ENCODE data around the gene RBM23.
"Not testable (repeated sequence)": the region's sequence is repeated elsewhere in the genome, so short reads cannot be mapped to it uniquely, and the experiment has no call there.

The RBM23 gene

GRCh38 chr14:22861651-22862050 lies 57.3 kb downstream of the RBM23 start:
- DNase-seq, result no peak

- not testable (repeated sequence) for DNase-seq
Measured at GRCh38 chr14:22860377-22860776, 58.6 kb downstream of the RBM23 start.

- no peak for DNase-seq
Measured at GRCh38 chr14:22856428-22856827, 62.5 kb downstream of the RBM23 start.

GRCh38 chr14:22854963-22855724 lies 63.8 kb downstream of the RBM23 start:
- no peak for DNase-seq

GRCh38 chr14:22854296-22854695 lies 64.7 kb downstream of the RBM23 start:
- not testable (repeated sequence) for DNase-seq

- peak; percentile 82 for DNase-seq
Measured at GRCh38 chr14:22852940-22853767, 65.8 kb downstream of the RBM23 start.

- no peak for DNase-seq
Measured at GRCh38 chr14:22852599-22852939, 66.4 kb downstream of the RBM23 start.

GRCh38 chr14:22852178-22852577 lies 66.8 kb downstream of the RBM23 start:
- DNase-seq, result not testable (repeated sequence)

- DNase-seq, result no peak
Measured at GRCh38 chr14:22850944-22851764, 67.8 kb downstream of the RBM23 start.

GRCh38 chr14:22849212-22849819 lies 69.6 kb downstream of the RBM23 start:
- peak; percentile 49 for DNase-seq

GRCh38 chr14:22848351-22849164 lies 70.4 kb downstream of the RBM23 start:
- DNase-seq, result peak; percentile 60

GRCh38 chr14:22847661-22848341 lies 71.1 kb downstream of the RBM23 start:
- no peak for DNase-seq

GRCh38 chr14:22846811-22847307 lies 72.1 kb downstream of the RBM23 start:
- DNase-seq, result no peak

GRCh38 chr14:22845821-22846625 lies 72.9 kb downstream of the RBM23 start:
- no peak for DNase-seq

- DNase-seq, result no peak
Measured at GRCh38 chr14:22845103-22845394, 73.9 kb downstream of the RBM23 start.

GRCh38 chr14:22844221-22845102 lies 74.5 kb downstream of the RBM23 start:
- DNase-seq, result no peak
